Measurements from ENCODE around the gene DYNLT4.

DNA sequence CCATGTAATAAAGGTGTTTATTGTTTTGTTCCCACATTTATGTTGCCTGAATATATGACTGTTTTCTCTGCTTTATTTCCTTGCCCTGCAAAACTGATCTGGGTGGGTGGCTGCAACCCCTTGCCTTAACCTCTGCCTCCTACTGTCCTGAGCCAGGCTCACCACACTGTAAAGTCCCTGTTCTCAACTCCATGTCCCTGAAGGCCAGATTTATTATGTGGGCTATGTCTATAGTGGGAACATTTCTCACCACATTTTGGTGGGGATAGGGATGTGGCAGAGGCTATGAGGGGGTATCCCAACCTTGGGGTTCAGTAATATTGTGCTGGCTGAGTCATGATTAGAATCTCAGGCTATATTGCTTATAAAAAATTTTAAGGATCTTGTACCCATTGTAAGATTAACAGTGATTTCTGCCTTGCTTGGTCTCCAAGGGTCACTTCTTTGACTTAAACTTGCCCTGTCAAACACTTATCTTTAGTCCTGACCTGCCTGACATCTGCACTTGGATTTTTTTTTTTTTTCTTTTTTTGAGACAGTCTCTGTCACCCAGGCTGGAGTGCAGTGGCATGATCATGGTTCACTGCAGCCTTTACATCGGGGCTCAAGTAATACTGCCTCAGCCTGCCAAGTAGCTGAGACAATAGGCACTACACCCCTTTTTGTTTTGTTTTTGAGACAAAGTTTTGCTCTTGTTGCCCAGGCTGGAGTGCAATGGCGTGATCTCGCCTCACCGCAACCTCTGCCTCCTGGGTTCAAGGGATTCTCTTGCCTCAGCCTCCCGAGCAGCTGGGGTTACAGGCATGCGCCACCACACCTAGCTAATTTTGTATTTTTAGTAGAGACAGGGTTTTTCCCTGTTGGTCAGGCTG is 28.2 kb downstream of the DYNLT4 start:
- TF ChIP-seq POLR2A (IDR thresholded peaks at IDR 0.05) (no peak), POLR2AphosphoS5 (IDR thresholded peaks at IDR 0.05) (no peak)
- TF ChIP-seq, protein P1, sequence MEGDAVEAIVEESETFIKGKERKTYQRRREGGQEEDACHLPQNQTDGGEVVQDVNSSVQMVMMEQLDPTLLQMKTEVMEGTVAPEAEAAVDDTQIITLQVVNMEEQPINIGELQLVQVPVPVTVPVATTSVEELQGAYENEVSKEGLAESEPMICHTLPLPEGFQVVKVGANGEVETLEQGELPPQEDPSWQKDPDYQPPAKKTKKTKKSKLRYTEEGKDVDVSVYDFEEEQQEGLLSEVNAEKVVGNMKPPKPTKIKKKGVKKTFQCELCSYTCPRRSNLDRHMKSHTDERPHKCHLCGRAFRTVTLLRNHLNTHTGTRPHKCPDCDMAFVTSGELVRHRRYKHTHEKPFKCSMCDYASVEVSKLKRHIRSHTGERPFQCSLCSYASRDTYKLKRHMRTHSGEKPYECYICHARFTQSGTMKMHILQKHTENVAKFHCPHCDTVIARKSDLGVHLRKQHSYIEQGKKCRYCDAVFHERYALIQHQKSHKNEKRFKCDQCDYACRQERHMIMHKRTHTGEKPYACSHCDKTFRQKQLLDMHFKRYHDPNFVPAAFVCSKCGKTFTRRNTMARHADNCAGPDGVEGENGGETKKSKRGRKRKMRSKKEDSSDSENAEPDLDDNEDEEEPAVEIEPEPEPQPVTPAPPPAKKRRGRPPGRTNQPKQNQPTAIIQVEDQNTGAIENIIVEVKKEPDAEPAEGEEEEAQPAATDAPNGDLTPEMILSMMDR (IDR thresholded peaks at IDR 0.05) = no peak
